Endothelial cell of umbilical vein (primary cell): Measurements from ENCODE around the gene HESX1. TPM values are rescaled to one million over a fixed set of nuclear protein-coding genes. Genes with fewer than 3 reads are reported as not detected.

Experiments used
- BruUV-seq: library from RNA; stranded (reverse); fragments of 400-500 nt; replicated peaks from 2 replicates; lab custom pipeline; 2021; lab: Mats Ljungman, UMichigan
- CTCF ChIA-PET: fragments of 300-600, 350-600 bp; sonication (Branson Sonifier 250); formaldehyde crosslinking; loops from one replicate; lab custom pipeline; 2021; ENCODE audit warnings: antibody characterized with exemption, inconsistent platforms; lab: Charles Lee
- POLR2A ChIA-PET: fragments of 300-600, 350-600 bp; sonication (Branson Sonifier 250); formaldehyde crosslinking; loops from one replicate; lab custom pipeline; 2021; ENCODE audit warnings: antibody characterized with exemption, inconsistent platforms; lab: Charles Lee
- DNase-seq: peaks from one replicate; pipeline ENCODE4 v3.0.0-alpha.2; 2011; ENCODE audit warnings: low read depth, low spot score
- FAIRE-seq: peaks from 2 replicates; lab custom pipeline; 2011; peaks lifted over from hg19 to GRCh38; lab: Jason Lieb, UNC
- H2AFZ ChIP-seq: 2 replicates; pipeline ENCODE4 v1.6.0; 2012; ENCODE audit warnings: low read depth, low read length, control low read depth, inconsistent platforms
- H3K27ac ChIP-seq: 2 replicates; pipeline ENCODE4 v1.5.1; 2011; ENCODE audit warnings: low read depth, mild to moderate bottlenecking, control low read depth, low read length, moderate library complexity; ENCODE audit not compliant: insufficient read depth
- H3K27me3 ChIP-seq, 2 experiments: 2 replicates each; pipeline versions ENCODE4 v1.6.0 to v1.6.1; 2011; ENCODE audit warnings: low read length in 2 of 2, mixed read lengths in 1 of 2; ENCODE audit not compliant: control insufficient read depth in 2 of 2, insufficient read depth in 2 of 2
- H3K36me3 ChIP-seq, 2 experiments: 2 replicates in 1 of 2; 3 replicates in 1 of 2; pipeline ENCODE4 v1.5.1; 2011; ENCODE audit warnings: low read length in 2 of 2, mild to moderate bottlenecking in 1 of 2, moderate library complexity in 1 of 2; ENCODE audit not compliant: control insufficient read depth in 2 of 2, insufficient read depth in 2 of 2; ENCODE audit errors: extremely low read depth in 1 of 2
- H3K4me1 ChIP-seq: 3 replicates; pipeline ENCODE4 v1.5.1; 2011; ENCODE audit warnings: mild to moderate bottlenecking, low read length; ENCODE audit not compliant: control insufficient read depth, insufficient read depth; ENCODE audit errors: extremely low read depth
- H3K4me2 ChIP-seq: 2 replicates; pipeline ENCODE4 v1.6.1; 2011; ENCODE audit warnings: low read length, control low read depth, mixed read lengths; ENCODE audit not compliant: insufficient read depth
- H3K4me3 ChIP-seq, 3 experiments: fragments of 200-600 bp in 1 of 3; sonication (generic), shearing (Covaris generic) in 1 of 3; replicated peaks in 1 of 3; 2 replicates each; pipeline ENCODE4 v1.5.1; 2011 to 2016; ENCODE audit warnings: control low read depth in 3 of 3, low read length in 3 of 3, mild to moderate bottlenecking in 2 of 3, inconsistent platforms in 1 of 3, low read depth in 1 of 3, moderate library complexity in 1 of 3; ENCODE audit not compliant: insufficient read depth in 1 of 3
- H3K79me2 ChIP-seq: 2 replicates; pipeline ENCODE4 v1.6.0; 2012; ENCODE audit warnings: low read length, inconsistent platforms; ENCODE audit not compliant: control insufficient read depth, insufficient read depth
- H3K9ac ChIP-seq: replicated peaks from 2 replicates; pipeline ENCODE3; 2011; ENCODE audit warnings: low read length, control low read depth; ENCODE audit not compliant: insufficient read depth; ENCODE audit errors: extremely low read depth
- H3K9me1 ChIP-seq: replicated peaks from 3 replicates; pipeline ENCODE4 v1.6.0; 2011; ENCODE audit warnings: mild to moderate bottlenecking, low read length; ENCODE audit not compliant: control insufficient read depth, insufficient read depth; ENCODE audit errors: extremely low read depth
- H3K9me3 ChIP-seq: replicated peaks from 2 replicates; pipeline ENCODE4 v1.5.1; 2012; ENCODE audit warnings: low read length, inconsistent platforms; ENCODE audit not compliant: control insufficient read depth, insufficient read depth
- H4K20me1 ChIP-seq: replicated peaks from 2 replicates; pipeline ENCODE3; 2011; ENCODE audit warnings: mild to moderate bottlenecking, low read length; ENCODE audit not compliant: control insufficient read depth, insufficient read depth; ENCODE audit errors: extremely low read depth
- CTCF ChIP-seq, 2 donors: IDR thresholded peaks; 1 replicate in 1 of 2; 2 replicates in 1 of 2; pipeline ENCODE4 v1.5.1; 2011; ENCODE audit warnings: low read length in 2 of 2, mild to moderate bottlenecking in 2 of 2, moderate library complexity in 2 of 2, control low read depth in 1 of 2, inconsistent platforms in 1 of 2, low read depth in 1 of 2; ENCODE audit not compliant: insufficient read depth in 1 of 2; ENCODE audit errors: extremely low read depth in 1 of 2
- EZH2 ChIP-seq: IDR thresholded peaks from 2 replicates; pipeline ENCODE4 v1.6.1; 2012; ENCODE audit warnings: borderline replicate concordance, low read depth, mild to moderate bottlenecking, moderate library complexity, low read length, inconsistent platforms; ENCODE audit not compliant: severe bottlenecking
- FOS ChIP-seq: IDR thresholded peaks from 2 replicates; pipeline ENCODE4 v1.6.1; 2011; ENCODE audit warnings: mild to moderate bottlenecking, low read length, moderate library complexity, borderline replicate concordance; ENCODE audit not compliant: insufficient read depth
- GATA2 ChIP-seq: IDR thresholded peaks from 2 replicates; pipeline ENCODE4 v1.7.0; 2011; ENCODE audit warnings: low read depth, mild to moderate bottlenecking, moderate library complexity, mixed read lengths, low read length; ENCODE audit not compliant: insufficient read length, insufficient read depth
- JUN ChIP-seq: IDR thresholded peaks from 2 replicates; pipeline ENCODE4 v1.6.1; 2011; ENCODE audit warnings: borderline replicate concordance, low read depth; ENCODE audit not compliant: insufficient read length, insufficient read depth
- MAX ChIP-seq: IDR thresholded peaks from 2 replicates; pipeline ENCODE4 v1.6.1; 2011; ENCODE audit not compliant: insufficient read depth, insufficient read length
- MYC ChIP-seq: IDR thresholded peaks from one replicate; pipeline ENCODE4 v1.6.1; 2011; ENCODE audit warnings: mild to moderate bottlenecking, low read depth, low read length
- POLR2A ChIP-seq: IDR thresholded peaks from 2 replicates; pipeline ENCODE4 v1.6.1; 2012; ENCODE audit warnings: low read depth, mild to moderate bottlenecking, control low read depth, low read length
- POLR2AphosphoS5 ChIP-seq: IDR thresholded peaks from 2 replicates; pipeline ENCODE4 v1.6.1; 2012; ENCODE audit warnings: low read depth, mild to moderate bottlenecking, control low read depth, low read length, moderate library complexity; ENCODE audit not compliant: insufficient read depth
- dilution Hi-C: fragments of 300-500 bp; cut with MboI; formaldehyde crosslinking; loops from one replicate; pipeline ENCODE4 v1.15.0; 2019; ENCODE audit warnings: low sequenced_read_pairs; ENCODE audit not compliant: extremely low pct_ligation_motif_present
- intact Hi-C: fragments of 100-400 bp; cut with micrococcal nuclease; formaldehyde crosslinking; loops from one replicate; pipeline ENCODE4 v1.10.0; 2022
- polyA plus RNA-seq, 4 experiments: library from polyadenylated mRNA; depleted of rRNA in 3 of 4; stranded (reverse) in 3 of 4; unstranded in 1 of 4; fragments of >200 nt; gene quantifications; 2 replicates each; pipeline versions ENCODE4 v1.2.1 to v1.2.3, GENCODE V29; 2011 to 2012; ENCODE audit warnings: missing spikeins in 1 of 4
- total RNA-seq: library from RNA; stranded (reverse); gene quantifications from 2 replicates; pipeline ENCODE4 v1.2.3, GENCODE V29; 2021

The HESX1 gene
- total and polyA plus RNA-seq, 2 donors (not counting 3 experiments of a cell fraction or from before 2014, with no cell fraction given): 0.21 to 0.58 TPM

GRCh38 chr3:57163751-57164150, 36.0 kb downstream of the HESX1 start:
- no peak overlapping the region for H3K27ac ChIP-seq
- FAIRE-seq: no peak
- H3K4me1 ChIP-seq: peaks cover 9% of the 10 kb centered on the region
- H3K4me3 ChIP-seq: no peak overlapping the region
- H3K4me2 ChIP-seq: no peak overlapping the region
- dilution Hi-C loops: no loop called here
- POLR2A ChIA-PET: interaction anchor here (0.5 kb wide), 1 partner anchor 33 kb away, joined by 3 read pairs; no protein-coding TSS in a partner anchor
- H4K20me1 ChIP-seq: no peaks in the 10 kb centered on the region
- CTCF ChIA-PET: interaction anchor here (0.6 to 0.9 kb wide), 2 partner anchors 27 to 63 kb away, joined by 3 read pairs; no protein-coding TSS in a partner anchor
- intact Hi-C loops: no loop called here
- H3K9me1 ChIP-seq: no peaks in the 10 kb centered on the region
- H3K27me3 ChIP-seq: peaks cover 58 to 64% of the 10 kb centered on the region in 2 experiments
- no peak overlapping the region for H2AFZ ChIP-seq
- no peak for TF ChIP-seq POLR2AphosphoS5
- no peak for TF ChIP-seq JUN
- no peak for TF ChIP-seq MYC
- no TSS peak for BruUV-seq
- no peak for DNase-seq
- no peaks in the 10 kb centered on the region for H3K9me3 ChIP-seq
- H3K9ac ChIP-seq: no peak overlapping the region
- H3K79me2 ChIP-seq: no peaks in the 10 kb centered on the region
- H3K36me3 ChIP-seq: no peaks in the 10 kb centered on the region

GRCh38 chr3:57161915-57162314, 37.9 kb downstream of the HESX1 start:
- CTCF ChIA-PET: interaction anchor here (0.9 kb wide), 1 partner anchor 8 kb away, joined by 3 read pairs; no protein-coding TSS in a partner anchor
- Histone ChIP-seq H3K79me2 (no peaks in the 10 kb centered on the region), H4K20me1 (no peaks in the 10 kb centered on the region), H3K9me1 (no peaks in the 10 kb centered on the region), H3K4me3 (no peak overlapping the region), H3K9ac (no peak overlapping the region), H3K27ac (no peak overlapping the region), H3K27me3 (peaks cover 54 to 63% of the 10 kb centered on the region in 2 experiments), H3K4me1 (peaks cover 9% of the 10 kb centered on the region), H3K9me3 (no peaks in the 10 kb centered on the region), H3K4me2 (no peak overlapping the region), H3K36me3 (no peaks in the 10 kb centered on the region), H2AFZ (no peak overlapping the region)
- BruUV-seq: no TSS peak
- FAIRE-seq (no peak), DNase-seq (no peak)
- intact Hi-C loops (no loop called here), dilution Hi-C loops (no loop called here)
- no peak for TF ChIP-seq JUN
- no peak for TF ChIP-seq MAX
- no peak for TF ChIP-seq POLR2A
- TF ChIP-seq FOS: no peak
- TF ChIP-seq CTCF (IDR thresholded peaks at IDR 0.05; ENCODE audit: extremely low read depth in 1 of 2, insufficient read depth in 1 of 2, low read depth in 1 of 2, low read length in 2 of 2): no peak
- no peak for TF ChIP-seq POLR2AphosphoS5
- TF ChIP-seq GATA2: no peak
- no peak for TF ChIP-seq MYC
- no peak for TF ChIP-seq EZH2
- POLR2A ChIA-PET: no interaction called here
